ENCODE results near the gene HPSE2.

HPSE2 gene

DNA sequence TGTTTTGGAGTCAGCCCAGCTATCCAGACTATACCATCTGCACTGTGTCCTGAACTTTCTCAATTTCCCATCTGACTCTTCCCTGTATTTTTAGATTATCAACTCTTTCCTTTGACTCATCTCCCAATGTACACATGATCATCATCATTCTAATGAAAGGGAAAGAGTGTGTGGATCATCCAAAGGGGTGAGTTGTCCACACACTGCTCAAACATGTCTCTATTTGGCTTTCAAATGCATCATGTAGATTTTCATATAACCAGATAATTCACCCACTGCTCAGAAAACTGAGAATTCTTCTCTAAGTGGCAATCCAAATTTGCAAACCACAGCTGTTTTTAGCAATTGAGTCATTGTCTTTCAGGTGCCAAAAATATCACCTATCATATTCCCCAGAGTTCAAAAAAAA lies 598.7 kb downstream of the HPSE2 start:
- H3K4me3 Mint-ChIP-seq = no peak overlapping the region
- no peaks in the 10 kb centered on the region for H3K4me1 Mint-ChIP-seq
- no peaks in the 10 kb centered on the region for H3K36me3 Mint-ChIP-seq (ENCODE audit: low read depth)
- H3K9me3 Mint-ChIP-seq = no peaks in the 10 kb centered on the region
- peaks cover 5% of the 10 kb centered on the region for H3K27me3 Mint-ChIP-seq (ENCODE audit: low read depth)
- TF ChIP-seq CTCF (IDR thresholded peaks at IDR 0.05; ENCODE audit: unreplicated experiment in 3 of 3) = no peak
- no peak overlapping the region for H3K27ac Mint-ChIP-seq

DNA sequence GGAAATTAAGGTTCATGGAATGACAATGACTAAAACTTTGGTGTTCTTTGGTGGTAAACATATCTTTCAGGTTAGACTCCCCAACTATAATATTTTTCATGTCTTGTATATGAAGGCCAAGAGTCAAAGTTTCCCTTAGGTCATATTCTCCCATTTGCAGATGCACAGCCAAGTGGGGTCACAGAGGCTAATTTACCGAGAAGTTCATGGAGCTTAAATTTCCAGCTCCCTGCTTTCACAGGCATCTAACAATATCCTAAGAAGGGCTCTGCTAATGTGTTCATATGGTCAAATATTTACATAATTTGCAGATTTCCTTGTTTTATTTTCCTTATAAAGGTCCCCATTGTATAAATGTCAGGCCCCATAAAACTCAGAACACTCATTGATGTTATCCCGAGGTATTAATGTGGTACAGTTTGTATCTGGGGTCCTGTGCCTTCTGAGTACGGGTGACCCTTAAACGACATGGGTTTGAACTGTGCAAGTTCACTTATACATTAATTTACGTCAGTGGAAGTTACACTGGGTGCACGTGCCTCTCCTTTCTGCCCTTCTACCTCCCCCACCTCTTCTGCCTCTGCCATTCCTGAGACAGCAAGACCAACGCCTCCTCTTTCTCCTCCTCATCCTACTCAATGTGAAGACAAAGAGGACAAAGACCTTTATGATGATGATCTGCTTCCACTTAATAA lies 603.0 kb downstream of the HPSE2 start:
- no peaks in the 10 kb centered on the region for H3K36me3 Mint-ChIP-seq (ENCODE audit: low read depth)
- H3K27me3 Mint-ChIP-seq (ENCODE audit: low read depth) = peaks cover 5% of the 10 kb centered on the region
- H3K9me3 Mint-ChIP-seq = no peaks in the 10 kb centered on the region
- H3K27ac Mint-ChIP-seq = no peak overlapping the region
- no peak for TF ChIP-seq CTCF (IDR thresholded peaks at IDR 0.05; ENCODE audit: unreplicated experiment in 3 of 3)
- H3K4me3 Mint-ChIP-seq = no peak overlapping the region
- peaks cover 18% of the 10 kb centered on the region for H3K4me1 Mint-ChIP-seq

DNA sequence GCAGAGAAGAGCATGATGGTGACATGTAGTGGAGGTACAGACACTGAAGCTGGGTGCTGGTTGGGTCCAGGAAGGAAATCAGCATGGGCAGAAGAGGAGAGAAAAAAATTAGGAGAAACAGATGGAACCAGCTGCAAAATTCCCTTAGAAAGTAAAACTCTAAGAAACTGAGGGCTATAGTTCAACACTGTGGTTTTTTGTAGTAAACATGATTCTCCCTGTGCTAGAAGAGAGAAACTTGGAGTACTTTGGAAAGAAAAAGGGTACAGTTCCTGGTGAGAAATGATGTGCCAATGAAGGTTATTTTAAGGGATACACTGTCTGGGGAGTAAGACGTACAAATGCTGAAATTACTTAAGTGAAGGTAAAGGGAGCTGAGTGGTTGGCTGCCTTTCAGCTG lies 607.4 kb downstream of the HPSE2 start:
- peaks cover 5% of the 10 kb centered on the region for H3K27me3 Mint-ChIP-seq (ENCODE audit: low read depth)
- peaks cover 18% of the 10 kb centered on the region for H3K4me1 Mint-ChIP-seq
- no peak overlapping the region for H3K4me3 Mint-ChIP-seq
- TF ChIP-seq CTCF (IDR thresholded peaks at IDR 0.05; ENCODE audit: unreplicated experiment in 3 of 3) = no peak
- H3K9me3 Mint-ChIP-seq = no peaks in the 10 kb centered on the region
- no peaks in the 10 kb centered on the region for H3K36me3 Mint-ChIP-seq (ENCODE audit: low read depth)
- peak overlapping the region; percentile 1 to 30 (median 24) for H3K27ac Mint-ChIP-seq

DNA sequence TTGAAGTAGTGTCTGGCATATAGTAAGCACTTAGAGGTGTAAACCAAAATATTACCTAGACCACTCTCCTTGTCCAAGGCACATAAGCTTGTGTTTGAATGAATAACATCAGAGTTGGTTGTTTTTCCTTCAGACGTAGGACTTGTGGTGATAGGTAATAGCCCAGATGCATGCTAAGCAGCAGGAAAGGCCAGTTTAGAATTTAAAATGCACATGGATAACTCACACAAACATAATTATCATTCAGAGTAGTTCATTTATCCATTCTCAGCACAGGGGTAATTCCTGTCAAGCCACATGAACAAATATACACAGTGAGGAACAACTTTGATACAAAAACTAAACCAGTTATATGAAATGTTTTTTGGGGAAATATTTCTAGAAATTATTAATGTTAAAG lies 607.9 kb downstream of the HPSE2 start:
- Mint-ChIP-seq H3K27me3 (ENCODE audit: low read depth) (peaks cover under 1% of the 10 kb centered on the region), H3K9me3 (no peaks in the 10 kb centered on the region), H3K36me3 (ENCODE audit: low read depth) (no peaks in the 10 kb centered on the region), H3K4me1 (peaks cover 18% of the 10 kb centered on the region), H3K4me3 (no peak overlapping the region), H3K27ac (peak overlapping the region in 2 of 3 experiments; percentile 24 to 30)
- no peak for TF ChIP-seq CTCF (IDR thresholded peaks at IDR 0.05; ENCODE audit: unreplicated experiment in 3 of 3)

- Mint-ChIP-seq H3K4me1 (peaks cover 25% of the 10 kb centered on the region), H3K36me3 (ENCODE audit: low read depth) (no peaks in the 10 kb centered on the region), H3K4me3 (no peak overlapping the region), H3K27ac (no peak overlapping the region), H3K9me3 (no peaks in the 10 kb centered on the region), H3K27me3 (ENCODE audit: low read depth) (no peaks in the 10 kb centered on the region)
- no peak for TF ChIP-seq CTCF (IDR thresholded peaks at IDR 0.05; ENCODE audit: unreplicated experiment in 3 of 3)
Observed at GRCh38 chr10:98624963-98625362, 610.7 kb downstream of the HPSE2 start.

GRCh38 chr10:98623176-98623575 lies 612.5 kb downstream of the HPSE2 start:
- Mint-ChIP-seq H3K27me3 (ENCODE audit: low read depth) (no peaks in the 10 kb centered on the region), H3K27ac (peak overlapping the region in 1 of 3 experiments; percentile 1), H3K4me3 (no peak overlapping the region), H3K4me1 (peaks cover 18% of the 10 kb centered on the region), H3K36me3 (ENCODE audit: low read depth) (no peaks in the 10 kb centered on the region), H3K9me3 (no peaks in the 10 kb centered on the region)
- TF ChIP-seq CTCF (IDR thresholded peaks at IDR 0.05; ENCODE audit: unreplicated experiment in 3 of 3) = no peak
